GM19025 (cell line): ENCODE data around the gene GMPR2.
"Not testable (repeated sequence)": the region's sequence is repeated elsewhere in the genome, so short reads cannot be mapped to it uniquely, and the experiment has no call there.

Experiments used
- ATAC-seq: cut with Tn5 transposase; IDR thresholded peaks from one replicate; pipeline ENCODE4 v1.9.1; 2021; ENCODE audit warnings: mild to moderate bottlenecking, low read depth, moderate library complexity; ENCODE audit not compliant: unreplicated experiment

The GMPR2 gene

DNA sequence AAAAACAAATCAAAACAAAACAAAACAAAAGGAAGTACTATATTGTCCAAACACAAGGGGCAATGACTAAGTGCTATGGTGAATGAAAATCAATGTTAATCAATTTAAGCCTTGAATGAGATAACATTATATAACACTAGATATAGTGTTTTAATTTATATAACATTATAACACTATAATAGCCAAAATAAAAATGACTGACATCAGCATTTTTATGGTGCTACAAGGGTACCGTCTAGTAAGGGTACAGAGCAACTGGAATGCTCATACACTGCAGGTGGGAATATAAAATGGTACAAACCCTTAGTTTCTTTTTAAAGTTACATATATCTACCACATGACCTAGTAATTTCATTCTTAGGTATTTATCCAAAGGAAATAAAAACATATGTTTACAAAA lies 6.3 kb upstream of the GMPR2 start:
- no peak for ATAC-seq

DNA sequence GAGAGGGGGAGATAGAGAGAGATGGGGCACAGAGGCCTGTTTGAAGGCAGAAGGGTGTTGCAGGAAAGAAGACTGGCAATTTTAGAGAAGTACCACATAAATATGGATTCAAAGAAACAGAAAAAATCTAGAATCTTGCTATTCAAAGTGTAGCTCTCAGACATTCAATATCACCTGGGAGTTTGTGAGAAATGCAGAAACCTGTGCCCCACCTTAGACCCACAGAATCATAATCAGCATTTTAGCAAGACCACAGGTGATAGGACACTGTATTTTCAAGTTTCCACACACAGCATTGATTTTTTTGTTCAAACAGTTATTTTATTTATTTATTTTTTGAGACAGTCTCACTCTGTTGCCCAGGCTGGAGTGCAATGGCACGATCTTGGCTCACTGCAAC lies 3.8 kb upstream of the GMPR2 start:
- no peak for ATAC-seq

DNA sequence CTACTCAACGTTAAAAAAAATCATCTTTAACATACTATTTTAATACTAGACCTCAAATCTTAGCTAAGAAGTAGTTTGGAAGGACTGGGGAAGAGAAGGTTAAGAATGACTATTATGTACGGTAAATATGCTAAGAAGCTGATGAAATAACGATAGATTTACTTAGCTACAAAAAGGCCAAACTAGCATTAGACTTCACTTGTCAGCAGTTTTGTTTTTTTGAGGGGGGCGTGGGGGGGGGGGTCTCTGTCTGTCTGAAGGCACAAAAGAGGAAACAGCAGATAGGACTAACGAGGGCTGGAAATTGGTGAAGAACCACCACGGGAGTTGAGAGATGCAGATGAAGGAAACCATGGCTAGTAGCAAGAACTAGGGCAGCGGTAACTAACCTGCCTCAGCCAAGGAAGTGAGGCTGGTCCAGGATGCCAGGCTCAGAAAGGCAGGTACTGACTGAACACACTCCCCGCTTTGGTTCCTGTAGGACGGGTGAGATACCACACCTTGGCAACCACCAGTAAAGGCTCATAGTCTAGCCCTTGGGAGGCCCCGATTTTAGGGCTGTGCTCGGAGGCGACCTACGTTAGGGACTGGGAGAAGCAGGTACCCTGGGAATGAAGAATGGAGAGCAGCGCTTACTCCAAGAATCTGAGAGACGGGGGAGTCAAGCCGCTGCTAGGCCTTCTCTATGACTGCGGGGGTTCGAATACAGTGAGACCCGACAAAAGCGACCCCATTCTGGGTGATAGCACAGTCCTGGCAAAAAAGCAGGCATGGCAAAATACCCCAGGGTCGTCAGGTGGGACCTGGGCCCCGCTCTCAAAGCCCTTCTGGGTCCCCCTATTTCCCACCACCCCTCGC lies 1.2 kb upstream of the GMPR2 start:
- no peak for ATAC-seq

DNA sequence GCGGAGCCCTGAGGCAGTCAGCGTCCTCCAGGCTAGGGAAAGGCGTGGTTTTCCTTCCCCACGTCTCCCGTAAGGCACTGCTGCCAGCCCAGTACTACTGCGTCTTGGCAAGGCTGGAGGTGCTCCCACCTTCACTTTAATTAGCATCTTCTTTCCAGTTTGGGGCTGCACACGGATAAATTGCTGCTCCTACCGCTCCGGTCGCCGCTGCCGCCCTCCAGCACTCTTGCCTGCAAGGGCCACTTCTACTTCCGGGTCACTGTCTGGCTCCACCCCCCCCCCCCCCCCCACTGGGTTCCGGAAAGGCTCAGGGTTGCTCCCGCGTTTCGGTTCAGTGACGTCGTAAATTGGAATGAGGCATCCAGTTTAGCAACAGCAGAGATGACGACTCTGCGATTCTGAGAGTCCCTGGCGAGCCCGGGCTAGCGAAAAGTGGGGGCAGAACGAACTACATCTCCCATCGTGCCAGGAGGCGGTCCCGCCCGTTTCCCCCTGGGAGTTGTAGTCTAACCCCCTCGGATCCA lies 546 bp upstream of the GMPR2 start, which contains the start of gene NEDD8:
TSS of gene NEDD8 (minus strand) at position 247 of the 524 bp plus-strand sequence. CDS start at position 147, 100 bp downstream.
- ATAC-seq: peak; percentile 72

DNA sequence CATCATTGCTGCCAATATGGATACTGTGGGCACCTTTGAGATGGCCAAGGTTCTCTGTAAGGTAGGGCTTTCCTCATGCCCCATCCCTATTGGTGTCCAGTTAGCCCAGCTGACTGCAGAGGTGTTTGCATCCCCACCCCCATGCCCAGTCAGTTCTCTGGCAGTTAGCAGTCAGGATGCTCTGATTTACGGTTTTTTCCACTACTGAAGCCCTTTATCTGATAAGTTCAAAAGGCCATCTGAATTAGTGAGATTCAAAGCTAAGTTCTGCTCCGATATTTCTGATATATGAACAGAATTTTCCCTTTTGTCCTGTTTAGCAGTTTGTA lies 773 bp downstream of the GMPR2 start:
- no peak for ATAC-seq

DNA sequence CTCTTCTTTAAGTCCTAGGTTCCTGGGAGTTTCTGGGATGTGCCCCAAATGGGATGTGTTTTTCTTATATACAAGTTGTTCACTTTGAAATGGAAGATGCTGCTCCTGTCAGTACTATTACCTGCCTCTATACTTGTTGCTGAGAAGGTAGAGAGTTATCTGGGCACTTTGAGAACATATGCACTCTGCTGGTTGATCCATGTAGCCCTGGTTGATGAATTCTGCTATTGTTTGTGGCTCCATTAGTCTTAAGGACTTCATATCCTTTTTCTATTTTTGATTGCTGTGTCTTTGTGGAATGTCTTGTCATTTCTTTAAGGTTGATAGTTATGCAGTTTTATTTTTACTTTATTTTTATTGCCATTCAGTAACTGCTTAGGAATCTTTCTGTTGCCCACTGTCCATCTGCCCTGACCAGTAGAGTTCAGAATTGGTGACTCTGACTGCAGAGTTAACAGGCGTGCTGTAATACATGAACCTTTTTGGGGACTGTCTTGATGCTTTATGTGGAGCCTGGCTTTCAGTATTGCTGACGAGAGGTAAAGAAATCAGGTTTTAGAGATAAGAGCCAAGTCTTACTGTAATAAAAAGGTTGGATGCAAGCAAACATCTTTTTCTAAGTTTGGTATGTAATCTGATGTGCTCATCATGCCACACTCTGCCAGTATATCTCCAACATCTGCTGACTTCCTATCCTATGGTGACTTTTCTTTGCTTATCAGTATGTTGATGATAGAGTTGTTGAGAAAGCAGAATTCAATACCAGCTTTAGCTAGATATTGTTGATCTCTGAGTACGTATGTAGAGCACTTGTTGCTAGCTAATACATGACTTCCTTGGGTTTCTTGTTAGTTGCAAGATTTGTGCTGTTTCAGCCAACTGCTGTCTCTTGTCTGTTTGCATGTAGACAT lies 1.6 kb downstream of the GMPR2 start:
- no peak for ATAC-seq

DNA sequence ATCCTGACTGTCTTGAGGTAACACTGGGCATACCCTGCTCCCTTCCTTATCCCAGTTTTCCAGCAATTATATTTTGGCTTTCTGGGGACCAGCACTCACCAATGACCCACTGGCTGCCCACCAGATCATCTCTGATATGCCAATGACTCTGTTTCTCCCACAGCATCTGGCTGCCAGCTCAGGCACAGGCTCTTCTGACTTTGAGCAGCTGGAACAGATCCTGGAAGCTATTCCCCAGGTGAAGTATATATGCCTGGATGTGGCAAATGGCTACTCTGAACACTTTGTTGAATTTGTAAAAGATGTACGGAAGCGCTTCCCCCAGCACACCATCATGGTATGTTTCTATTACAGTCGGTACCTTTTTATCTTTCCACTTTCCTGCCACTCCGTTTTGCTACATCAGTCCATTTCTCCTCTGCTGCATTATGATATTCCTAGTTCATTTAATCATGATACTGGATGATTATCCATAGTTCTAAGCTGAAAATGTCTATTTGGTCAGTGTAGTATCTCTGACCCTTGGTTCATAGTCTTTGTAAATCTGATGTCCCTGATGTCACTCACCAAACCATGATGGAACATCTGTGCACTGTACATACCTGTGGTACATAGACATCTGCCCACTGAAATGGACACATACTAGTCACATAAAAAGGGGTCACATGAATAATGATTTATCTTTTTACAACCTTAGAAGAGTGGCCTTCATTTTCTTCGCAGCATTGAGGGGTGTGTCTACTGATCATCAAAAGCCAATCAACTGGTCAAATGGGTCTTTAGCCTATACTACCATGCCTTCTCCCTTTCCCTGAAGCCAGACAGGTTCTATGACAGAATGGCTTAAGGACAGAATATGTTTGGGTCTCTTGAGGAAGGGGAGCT lies 3.3 kb downstream of the GMPR2 start:
- no peak for ATAC-seq

DNA sequence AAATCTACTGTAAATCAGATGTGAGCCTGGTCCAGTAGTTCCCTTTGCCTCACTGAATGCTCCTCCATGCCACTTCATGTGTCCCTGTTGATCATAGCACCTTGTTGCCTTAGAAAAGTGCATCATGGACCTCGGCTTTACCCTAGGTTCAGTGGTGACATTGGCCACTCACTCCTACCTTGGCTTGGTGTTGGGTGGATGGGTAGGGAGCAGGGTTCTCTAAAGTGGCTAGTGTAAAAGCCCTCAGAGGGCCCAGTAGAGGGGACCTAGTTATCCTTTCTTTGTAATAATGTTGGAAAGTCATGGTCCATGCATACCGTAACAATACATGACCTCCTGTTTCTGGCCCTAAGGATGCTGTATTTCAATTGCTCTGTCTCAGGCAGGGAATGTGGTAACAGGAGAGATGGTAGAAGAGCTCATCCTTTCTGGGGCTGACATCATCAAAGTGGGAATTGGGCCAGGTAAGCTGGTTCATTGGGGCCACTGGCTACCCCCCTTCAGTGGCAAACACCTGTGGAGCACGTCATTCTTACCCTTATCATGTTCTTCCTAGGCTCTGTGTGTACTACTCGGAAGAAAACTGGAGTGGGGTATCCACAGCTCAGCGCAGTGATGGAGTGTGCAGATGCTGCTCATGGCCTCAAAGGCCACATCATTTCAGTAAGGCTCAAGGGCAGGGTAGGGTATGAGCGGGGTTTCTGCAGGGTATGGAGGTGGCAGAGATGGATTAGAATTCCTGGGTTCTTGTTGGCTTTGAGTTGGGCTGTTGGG lies 4.1 kb downstream of the GMPR2 start:
- no peak for ATAC-seq

DNA sequence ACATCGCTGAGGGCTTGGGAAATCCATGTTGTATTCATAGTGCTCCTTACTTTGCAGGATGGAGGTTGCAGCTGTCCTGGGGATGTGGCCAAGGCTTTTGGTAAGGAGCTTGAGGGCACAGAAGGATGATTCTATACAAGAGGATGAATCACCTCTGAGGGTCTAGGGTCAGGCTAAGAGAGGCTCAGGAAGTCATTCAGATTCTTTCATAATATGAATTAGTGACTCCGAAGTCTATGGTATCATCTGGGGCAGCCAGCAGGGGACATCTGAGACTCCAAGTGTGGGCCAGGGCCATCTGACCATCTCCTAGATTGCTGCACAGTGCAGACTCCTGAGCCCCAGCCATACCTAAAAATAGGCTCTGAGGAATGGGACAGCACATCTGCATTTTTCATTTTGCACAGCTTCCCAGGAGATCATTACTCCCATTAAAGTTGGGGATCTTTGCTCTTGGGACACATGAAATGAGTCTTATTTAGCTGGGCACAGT lies 4.8 kb downstream of the GMPR2 start:
- ATAC-seq: no peak

DNA sequence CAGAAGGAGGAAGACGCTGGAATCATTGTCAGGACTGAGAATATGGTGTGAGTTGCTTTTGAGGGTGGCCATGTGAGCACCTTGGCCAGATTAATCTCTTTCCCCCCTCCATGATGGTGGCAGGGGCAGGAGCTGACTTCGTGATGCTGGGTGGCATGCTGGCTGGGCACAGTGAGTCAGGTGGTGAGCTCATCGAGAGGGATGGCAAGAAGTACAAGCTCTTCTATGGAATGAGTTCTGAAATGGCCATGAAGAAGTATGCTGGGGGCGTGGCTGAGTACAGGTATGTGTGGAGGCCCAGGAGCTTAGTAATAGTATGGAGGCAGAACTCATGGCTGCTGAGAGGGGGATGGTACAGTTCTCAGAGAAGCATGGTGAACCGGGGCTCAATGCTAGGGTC lies 5.4 kb downstream of the GMPR2 start:
- no peak for ATAC-seq

DNA sequence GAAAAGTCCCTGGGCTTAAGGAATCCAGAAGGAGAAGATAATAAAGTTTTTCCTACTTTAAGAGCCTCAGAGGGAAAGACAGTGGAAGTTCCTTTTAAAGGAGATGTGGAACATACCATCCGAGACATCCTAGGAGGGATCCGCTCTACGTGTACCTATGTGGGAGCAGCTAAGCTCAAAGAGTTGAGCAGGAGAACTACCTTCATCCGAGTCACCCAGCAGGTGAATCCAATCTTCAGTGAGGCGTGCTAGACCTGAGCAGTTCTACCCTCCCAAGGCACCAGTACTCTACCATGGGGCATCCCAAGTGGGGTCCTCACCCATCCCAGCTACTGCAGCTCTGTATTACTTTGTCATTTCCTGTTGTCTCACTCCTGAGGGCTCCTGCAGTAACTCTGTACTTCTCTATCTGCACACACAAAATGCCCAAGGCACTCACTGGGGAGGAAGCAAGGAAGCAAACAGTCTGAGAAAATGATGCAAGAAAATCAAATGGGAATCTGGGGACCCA lies 5.9 kb downstream of the GMPR2 start:
- ATAC-seq: no peak

DNA sequence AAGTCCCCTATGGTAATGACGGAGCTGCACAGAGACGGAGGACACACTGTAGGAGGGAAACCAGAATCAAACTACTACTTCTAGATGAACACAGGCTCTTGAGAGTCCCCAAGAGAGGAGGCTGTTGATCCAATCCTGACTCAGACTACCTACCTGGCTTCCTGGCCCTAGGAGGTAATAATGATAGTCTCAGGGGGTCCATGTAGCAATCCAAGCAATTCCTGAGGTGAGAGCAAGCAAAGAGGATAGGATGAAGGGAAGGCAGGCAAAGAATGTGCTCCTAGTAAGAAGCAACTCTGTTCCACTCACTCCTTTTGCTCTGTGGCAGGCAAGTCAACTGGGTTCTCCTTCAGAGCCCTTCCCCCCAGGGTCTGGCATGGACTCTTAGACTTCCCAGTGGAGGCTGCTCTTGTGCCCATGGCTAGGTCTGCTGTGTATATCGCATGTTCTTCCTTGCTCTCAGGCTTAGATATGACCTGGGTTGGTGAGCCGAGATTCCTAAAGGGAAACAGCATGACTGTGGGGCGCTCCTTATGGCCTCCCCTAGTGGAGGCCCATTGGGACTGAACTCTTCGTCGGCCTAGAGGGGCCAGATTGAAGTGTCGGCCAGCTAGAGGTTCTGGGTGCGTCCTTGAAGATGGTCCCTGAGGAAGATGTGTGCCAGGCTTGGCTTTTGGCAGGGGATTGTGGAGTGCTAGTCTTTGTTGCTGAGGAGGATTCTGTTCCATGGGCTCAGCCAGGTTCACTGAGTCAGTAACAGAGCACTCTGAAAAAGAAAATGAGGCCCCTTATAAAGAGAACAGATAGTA lies 7.6 kb downstream of the GMPR2 start:
- ATAC-seq: no peak

DNA sequence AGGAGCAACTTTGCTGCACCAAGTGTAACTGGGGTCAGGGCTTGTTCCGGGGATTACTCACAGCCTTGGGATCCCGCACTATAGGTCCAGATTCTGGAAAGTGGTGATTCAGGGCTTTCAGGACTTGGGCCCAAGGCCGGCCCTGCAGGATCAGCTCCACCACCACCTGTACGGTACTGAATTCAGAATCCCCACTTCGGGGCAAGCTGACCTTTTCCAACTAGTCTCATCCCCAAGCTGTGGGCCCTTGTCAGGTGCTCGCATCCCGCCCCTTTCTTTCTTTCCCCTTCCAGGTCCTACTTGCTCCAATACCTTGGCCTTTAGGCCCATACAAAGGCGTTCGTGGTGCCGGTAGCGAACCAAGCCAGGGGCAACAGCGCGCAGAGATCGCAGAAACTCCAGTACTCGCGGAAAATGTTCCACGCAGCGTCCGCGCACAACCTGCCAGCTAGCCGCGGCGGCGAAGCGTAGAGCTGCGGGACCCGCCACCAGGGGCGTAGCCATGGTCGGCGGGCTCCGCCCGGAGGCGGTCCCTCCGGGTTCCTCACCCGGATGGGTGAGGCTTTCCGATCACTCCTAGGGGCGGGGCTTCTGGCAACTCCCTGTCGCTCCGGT lies 9.2 kb downstream of the GMPR2 start:
- peak; percentile 76 for ATAC-seq

DNA sequence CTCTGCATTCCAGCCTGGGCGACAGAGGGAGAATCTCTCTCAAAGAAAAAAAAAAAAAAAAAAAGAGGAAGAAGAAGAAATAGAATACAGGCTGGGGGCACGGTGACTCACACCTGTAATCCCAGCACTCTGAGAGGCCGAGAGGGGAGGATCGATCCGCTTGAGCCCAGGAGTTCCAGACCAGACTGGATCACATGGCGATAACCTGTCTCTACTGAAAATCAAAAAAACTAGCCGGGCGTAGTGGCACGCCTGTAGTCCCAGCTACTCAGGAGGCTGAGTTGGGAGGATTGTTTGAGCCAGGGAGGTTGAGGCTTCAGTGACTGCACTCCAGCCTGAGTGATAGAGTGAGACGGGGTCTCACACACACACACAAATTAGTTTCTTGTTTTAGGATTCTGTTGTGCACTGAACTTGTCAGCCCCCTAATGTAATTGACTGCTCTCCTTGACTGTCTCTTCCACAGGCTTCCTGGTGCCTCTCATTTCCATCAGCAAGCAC lies 10.7 kb downstream of the GMPR2 start:
- ATAC-seq: no peak

DNA sequence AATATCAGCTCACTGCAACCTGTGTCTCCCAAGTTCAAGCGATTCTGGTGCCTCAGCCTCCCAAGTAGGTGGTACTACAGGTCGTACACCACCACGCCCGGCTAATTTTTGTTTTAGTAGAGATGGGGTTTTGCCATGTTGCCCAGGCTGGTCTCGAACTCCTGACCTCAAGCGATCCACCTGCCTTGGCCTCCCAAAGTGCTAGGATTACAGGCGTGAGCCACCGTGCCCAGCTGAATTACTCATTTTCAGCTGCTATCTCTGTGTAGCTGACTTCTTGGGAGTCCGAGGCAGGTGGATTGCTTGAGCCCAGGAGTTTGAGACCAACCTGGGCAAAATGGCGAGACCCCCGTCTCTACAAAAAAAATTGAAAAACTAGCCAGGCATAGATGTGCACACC lies 12.6 kb downstream of the GMPR2 start:
- ATAC-seq: not testable (repeated sequence)

DNA sequence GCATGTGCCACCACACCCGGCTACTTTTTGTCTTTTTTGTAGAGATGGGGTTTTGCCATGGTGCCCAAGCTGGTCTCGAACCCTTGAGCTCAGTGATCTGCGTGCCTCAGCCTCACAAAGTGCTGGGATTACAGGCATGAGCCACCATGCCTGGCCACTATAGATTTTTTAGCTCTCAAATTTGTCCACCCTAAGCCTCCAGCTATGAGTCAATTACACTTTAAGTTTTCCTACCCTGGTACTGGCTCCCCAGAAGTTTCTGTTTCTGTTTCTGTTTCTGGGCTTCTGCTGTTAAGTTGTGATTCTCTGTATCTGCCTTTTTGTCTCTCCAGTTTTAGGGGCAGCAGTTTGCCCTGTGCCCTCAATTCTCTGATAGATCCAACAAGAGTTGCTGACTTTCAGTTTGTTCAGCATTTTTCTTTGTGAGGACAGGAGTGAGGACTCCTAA lies 14.1 kb downstream of the GMPR2 start:
- ATAC-seq: no peak

DNA sequence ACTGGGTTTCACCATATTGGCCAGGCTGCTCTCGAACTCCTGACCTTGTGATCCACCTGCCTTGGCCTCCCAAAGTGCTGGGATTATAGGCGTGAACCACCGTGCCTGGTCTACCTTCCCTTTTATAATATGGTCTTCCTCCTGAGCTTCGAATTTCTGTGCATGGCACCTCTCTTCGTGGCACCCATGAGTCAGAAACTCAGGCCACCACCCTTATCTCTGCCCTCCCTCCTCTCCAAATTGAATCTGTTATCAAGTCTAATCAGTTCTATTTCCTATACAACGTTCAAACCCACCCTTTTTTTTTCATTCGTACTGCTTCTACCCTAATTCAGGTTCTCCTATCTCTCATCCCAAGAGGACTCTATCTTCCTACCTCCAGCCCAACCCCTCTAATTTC lies 14.7 kb downstream of the GMPR2 start:
- no peak for ATAC-seq
